Skeletal muscle cell (primary cell): ENCODE measurements around the gene NFATC2.

Source experiments
- DNase-seq: peaks from one replicate; pipeline ENCODE4 v3.0.0-alpha.2; 2010; ENCODE audit warnings: low read depth
- H3K4me3 ChIP-seq: 2 replicates; pipeline ENCODE4 v1.5.1; 2011; ENCODE audit warnings: low read depth, mild to moderate bottlenecking, control low read depth, low read length, moderate library complexity

Gene NFATC2

DNA sequence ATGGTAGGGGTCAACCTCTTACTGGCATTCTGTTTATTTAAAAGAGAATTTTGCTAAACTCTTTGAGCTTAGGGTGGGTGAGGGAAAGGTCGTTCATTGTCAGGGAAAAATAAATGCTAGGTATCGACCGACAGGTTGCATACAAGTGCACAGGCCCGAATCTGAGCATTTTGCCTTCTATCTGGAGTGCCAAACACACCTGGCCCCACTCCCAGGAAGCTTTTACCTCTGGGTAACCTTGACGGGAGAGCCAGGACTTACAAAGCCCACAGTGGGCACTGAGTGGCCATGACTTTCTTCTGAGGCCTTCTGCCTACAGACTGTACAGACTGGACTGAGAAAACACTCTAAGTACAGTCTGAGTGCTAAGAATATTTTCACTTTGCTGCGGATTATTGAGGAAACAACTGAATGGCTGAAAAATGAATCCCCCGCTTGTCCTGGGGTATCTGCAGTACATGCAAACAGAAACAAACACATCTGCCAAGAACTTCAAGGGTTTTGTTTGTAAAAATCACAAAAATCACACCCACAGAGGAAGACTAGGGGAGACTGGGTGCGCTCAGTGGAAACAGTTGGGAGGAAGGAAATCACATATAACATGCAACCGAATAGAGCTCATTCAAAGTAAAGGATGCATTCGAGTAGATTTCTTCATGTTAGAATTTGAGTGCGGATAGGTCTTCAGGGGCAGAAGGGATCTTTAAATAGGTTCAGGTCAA is 152.8 kb downstream of the NFATC2 start:
- H3K4me3 ChIP-seq: no peak overlapping the region
- no peak for DNase-seq

DNA sequence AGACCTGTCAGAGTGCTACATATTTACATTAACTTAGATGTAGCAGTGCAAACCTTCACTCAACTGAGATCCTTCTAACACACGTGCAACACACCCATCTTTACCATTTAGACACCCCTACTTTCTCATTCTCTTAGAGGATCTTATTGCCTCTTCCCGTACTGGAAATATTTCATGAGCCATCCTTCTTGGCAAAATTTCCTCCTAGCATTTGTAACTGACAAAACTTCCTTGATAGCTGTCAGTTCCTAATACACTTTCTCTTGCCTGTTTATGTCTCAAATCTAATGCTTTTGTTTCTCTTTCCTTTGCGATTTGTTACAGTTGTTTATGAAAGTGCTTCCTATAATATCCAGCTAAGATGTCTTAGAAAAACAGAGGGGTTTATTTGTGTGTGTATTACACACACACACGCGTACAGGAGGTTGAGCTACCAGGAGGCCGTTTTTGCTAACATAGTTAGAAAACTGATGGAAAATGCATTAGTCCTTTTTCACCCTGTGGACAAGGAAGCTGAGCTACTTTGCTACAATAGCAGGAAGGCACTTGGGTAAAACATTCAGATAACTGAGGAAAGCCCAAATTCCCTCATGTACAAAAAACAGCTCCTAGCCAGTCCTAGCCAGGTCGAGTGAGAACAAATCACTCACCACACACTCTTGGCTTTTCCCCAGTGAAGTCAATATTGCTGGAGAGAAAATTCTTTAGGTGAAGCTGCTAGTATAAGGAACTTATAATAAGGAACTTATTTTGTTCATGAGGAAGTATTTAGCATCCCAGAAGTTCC is 153.6 kb downstream of the NFATC2 start:
- H3K4me3 ChIP-seq: no peak overlapping the region
- no peak for DNase-seq

DNA sequence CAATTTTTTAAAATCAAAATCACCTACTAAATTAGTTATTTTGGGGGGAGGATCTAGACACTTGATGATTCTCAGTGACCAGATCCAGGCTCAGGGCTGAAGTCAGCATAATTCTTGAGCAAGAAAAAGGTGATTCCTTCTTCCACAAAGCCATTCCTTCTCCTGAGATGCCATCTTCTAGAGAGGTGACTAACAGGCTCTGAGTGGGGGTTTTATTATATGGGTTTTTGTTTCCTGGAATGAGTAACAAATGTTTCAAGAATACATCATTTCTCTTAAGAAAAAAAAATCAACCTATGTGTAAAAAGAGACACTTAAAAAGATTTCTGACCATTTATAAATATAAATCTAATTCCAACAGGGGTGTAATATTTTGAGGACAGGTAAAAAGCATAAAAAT is 154.3 kb downstream of the NFATC2 start:
- no peak overlapping the region for H3K4me3 ChIP-seq
- no peak for DNase-seq

DNA sequence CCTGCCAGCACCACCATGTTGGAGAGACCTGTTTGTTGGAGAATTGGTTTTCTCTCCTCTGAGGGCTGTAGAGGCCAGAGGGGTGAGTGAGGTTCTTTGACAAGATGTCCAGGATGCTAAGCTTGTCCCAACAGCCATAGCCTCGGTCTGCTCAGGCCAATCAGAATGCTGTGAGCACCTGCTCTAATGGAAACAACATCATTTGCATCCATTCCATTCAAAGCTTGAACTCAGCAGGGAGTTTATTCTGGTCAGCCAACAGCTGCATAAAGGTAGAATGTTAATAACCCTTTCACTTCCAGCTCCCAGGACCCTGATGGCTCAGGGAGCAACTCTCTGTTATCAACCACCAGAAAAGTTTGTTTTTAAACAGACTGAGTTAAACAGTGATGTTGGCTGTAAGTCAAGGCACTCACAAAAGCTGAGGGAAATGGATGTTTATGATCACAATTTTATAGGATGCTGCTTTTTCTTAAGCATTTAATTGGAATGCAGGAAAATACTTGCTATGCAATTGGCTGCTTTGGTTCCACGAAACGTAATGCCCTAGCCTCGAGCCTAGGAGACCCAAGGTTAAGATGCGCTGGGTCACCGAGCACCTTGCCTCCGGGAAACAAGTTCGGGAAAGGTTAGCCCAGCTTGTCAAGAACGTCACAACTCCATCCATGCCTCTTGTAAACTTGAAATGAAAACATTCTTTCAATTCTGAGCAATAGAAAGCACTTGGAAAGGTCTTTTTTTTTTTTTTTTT is 155.2 kb downstream of the NFATC2 start:
- H3K4me3 ChIP-seq: no peak overlapping the region
- no peak for DNase-seq

DNA sequence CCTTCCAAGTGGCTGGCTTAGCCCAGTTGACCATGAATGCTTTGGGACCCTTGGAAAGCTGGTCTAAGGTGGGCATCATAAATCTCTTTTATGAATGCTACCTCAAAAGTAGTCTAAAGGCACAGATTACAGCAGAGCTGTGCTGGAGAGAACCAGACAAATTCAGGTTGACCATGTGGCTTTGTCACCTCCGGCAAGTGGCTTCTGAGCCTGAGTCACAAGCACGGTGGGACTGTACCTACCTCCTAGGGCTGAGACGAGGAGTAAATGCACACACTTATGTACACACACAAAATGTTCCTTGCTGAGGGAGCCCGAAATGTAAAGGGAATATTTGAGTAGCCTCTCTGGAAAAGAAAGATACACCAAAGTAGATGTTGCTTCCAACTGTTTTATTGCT is 155.9 kb downstream of the NFATC2 start:
- DNase-seq: no peak
- H3K4me3 ChIP-seq: no peak overlapping the region

DNA sequence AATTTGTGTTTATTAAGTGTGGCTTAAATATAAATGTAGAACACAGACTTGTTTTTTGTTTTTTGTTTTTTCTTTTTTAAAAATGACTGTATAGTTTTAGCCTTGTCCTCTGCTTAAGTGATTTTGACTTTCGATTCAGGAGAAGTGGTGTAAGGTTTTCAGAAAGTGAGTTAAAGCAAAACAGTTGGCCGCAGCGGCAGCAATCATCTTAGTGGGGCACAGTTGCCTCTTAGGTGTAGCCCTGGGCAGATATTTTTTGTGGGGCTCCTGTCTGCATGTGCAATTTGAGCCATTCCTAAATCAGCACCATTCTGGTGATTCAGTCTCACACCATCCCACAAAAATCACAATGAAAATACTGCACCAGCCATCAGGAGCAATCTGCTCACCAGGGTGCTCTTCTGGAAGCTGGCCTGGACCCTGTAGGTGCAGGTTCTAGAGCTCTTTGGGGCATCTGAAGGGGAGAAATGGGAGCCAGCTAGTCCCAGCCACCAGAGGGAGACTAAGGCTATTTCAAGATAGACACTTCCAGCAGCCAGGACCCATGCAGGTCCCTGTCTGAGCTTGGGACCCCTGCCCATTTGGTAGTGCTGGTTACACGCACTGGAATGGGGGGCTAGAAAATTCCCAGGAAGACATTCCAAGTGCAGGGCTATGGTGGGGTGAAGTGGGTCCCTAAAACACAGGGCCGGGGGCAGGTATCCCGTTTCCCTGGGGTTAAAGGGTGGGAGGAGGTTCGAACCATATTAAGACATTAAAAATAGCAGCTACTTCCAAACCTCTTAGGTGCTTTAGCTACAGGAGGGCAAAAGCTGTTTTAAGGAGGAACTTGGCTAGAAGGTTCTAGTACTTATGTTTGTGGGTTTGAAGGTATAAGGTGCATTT is 156.6 kb downstream of the NFATC2 start:
- no peak for DNase-seq
- no peak overlapping the region for H3K4me3 ChIP-seq

DNA sequence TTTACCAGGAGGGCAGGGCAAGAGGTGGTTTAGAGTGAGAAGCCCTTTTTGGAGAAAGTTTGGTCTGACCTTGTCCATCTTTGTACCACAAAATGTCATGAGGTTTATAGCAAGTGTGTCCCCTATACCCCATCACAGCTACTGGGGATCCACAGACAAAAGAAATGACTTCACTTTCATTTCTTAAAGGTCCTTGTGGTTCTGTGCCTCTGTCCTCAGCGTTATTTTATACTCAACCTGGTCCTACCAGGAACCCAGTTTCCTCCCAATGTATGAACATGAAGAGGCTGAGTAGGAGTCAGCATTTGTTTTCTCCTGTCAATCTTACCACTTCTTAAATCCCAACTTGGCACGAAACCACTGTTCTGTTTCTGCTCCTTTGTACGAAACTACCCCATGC is 157.6 kb downstream of the NFATC2 start:
- H3K4me3 ChIP-seq: no peak overlapping the region
- no peak for DNase-seq

DNA sequence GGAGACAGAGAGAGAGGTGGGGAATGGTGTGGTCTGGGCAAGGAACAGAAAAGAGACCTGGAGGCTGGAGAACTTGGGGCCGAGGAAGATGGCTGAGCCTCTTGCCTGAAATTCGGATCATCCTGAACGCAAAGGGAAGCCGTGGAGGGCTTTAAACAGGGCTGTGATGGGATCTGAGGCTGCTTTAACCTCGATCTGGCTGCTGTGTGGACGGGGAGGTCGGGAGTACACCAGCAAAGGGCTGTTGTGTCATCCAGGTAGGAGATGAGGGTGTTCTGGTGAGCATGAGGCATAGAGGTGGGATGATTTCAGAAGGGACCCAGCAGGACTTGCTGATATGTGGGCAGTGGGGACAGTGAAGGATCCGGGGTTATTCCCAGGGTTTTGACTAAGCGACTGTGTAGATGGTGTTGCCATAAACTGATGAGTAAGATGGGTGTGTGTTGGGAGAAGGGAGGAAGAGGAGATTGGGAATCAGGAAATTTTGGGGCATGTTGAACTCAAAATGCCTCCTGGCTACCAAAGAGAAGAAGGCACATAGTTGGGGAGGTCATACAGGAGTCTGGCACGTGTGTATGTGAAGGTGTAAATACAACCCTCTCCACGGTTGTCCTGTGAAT is 158.5 kb downstream of the NFATC2 start:
- no peak for DNase-seq
- H3K4me3 ChIP-seq: no peak overlapping the region

DNA sequence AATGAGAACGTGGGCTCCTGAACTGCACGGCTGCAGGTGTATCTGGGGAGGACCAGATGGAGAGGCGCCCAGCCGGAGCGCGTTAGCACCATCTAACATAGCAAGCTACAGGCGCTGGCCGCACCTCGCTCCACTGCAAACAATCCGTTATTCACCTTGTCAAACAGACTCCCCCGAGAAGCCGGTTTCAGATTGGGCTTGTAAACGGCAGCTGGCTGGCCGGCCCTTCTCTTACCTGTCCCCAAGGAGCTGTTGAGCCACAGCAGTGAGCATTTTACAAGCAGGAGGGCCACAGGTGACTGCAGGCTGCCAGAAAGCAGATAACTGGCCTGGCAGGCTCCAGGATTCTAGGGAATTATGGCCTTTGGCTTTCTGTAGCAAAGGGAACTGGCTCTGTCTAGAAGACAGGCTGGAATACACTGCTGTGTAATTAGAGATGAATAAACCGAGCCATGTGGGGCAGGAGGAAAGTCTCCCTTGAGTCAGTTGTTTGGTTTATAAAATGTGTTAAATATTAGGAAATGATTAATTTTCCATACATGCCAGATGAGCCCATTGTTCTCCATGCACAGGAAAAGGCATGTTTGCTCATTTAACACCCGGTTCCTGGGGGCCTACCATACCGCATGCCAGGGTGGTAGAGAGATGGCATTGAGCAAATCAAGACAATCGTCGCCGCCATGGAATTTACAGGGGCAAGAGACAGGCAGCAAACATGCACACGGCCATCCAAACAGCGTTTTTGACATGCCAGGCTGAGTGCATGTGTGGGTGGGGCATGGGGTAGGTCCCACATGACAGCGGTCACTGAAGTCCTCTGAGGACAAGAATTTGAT is 159.3 kb downstream of the NFATC2 start:
- H3K4me3 ChIP-seq: no peak overlapping the region
- no peak for DNase-seq

DNA sequence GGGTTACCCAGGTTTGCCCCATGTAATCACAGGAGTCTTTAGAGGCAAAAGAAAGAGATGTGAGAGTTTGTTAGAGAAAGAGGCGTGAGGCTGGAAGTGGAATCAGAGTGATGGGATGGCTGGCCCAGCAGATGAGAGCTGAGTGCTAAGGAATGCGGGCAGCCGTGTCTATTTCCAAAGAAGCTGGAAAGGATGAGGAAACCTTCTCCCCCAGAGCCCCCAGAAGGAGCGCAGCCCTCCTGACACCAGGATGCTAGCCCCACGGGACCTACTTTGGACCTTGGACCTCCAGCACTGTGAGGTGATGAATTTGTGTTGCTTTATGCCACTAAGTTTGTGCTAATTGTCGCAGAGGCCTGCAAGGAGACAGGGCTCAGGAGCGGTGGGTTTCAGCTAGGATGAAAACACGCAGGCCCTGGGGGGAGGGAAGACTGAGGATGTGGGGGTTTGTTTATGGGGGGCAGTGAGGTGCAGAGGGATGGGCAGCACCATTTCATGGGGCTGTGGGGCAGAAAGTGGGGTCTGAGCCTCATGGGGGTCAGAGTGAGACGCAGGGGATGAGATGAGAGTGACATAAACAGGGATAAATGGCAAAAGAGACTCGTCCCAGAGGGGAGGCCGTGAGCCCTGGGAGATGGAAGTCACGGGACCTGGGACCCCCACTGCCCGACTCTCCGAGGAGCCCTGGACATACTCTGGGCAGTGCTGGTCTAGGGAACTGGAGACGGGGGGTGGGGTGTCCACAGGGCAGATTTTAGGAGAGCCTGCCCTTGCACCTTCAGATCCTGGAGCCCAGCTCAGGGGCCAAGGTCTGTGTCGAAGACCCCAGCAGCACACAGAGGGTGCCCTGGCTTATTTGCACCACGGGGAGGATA is 160.2 kb downstream of the NFATC2 start:
- no peak for DNase-seq
- H3K4me3 ChIP-seq: no peak overlapping the region

DNA sequence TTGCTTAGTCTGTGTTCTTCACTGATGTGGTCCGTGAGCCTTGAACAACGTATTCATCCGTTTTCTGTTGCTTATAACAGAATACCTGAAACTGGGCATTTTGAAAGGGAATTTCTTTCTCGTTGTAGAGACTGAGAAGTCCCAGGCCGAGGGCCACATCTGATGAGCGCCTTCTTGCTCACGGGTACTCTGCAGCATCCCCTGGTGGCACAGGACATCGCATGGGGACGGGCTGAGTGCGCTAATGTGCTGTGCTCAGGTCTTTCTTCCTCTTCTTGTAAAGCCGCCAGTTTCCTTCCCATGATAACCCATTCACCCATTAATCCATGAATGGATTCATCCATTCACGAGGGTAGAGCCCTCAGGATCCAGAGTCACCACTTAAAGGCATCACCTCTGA is 161.0 kb downstream of the NFATC2 start:
- no peak for DNase-seq
- no peak overlapping the region for H3K4me3 ChIP-seq

DNA sequence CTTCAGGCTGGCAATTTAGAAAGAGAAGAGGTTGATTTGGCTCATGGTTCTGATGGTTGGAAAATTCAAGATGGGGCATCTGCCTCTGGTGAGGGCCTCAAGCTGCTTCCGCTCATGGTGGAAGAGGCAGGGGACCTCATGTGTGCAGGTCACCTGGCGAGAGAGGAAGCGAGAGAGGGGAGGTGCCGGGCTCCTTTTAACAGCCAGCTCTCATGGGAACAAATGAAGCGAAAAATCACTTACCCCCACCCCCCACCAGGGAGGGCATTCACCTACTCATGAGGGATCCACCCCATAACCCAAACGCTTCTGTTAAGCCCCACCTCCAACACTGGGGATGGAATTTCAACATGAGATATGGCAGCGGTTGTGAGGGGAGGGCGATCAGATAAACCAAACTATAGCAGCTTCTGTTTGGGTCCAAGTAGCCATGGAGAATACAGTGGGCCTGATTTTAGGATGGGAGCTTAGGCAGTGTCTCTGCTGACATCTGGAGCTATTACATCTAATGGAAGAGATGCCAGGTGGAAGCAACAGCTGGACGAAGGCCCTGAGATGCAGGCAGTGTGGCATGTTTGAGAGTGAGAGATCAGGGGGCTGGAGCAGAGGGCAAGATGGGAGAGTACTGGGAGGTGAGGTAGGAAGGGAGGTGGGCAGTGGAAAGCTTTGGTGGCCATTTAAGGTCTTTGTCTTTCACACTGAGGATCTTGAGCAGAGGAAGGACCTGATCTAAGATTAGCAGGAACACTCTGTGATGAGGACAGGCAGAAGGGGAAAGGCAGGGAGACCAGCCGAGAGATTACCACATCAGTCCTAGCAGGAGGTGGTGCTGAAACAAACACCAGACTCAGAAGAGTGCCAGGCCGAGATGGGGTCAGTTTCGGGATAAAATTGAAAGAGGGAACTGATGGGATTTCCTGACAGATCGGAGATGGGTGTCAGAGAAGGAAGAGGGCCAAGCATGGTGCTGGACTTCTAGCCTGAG is 161.8 kb downstream of the NFATC2 start:
- H3K4me3 ChIP-seq: no peak overlapping the region
- no peak for DNase-seq

DNA sequence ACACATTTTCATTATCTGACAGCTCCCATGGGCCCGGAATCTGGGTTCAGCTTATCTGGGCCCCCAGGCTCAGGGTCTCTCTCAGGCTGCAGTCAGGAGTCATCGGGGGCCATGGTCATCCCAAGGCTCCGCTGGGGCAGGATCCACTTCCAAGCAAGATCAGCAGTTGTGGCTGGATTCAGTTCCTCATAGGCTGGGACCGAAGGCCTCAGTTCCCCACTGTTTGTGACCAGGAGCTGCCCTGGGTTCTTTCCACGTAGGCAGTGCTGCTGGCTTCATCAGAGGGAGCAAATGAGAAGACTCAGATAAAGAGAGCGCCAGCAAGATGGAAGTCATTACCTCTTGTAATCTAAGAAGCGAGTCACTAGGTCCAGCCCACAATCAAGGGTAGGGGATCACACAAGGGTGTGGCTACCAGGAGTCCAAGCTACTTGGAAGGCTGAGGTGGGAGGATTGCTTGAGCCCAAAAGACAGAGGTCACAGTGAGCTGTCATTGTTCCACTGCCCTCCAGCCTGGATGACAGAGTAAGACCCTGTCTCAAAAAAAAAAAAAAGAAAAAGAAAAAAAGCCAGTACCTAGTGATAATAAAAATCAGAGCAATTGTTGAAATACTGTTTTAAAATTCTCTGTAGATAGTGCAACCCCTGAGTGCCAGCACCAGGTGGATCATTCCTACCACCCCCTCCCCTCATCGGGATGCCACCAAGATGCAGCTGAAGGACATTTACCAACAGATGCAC is 162.7 kb downstream of the NFATC2 start:
- DNase-seq: no peak
- no peak overlapping the region for H3K4me3 ChIP-seq

DNA sequence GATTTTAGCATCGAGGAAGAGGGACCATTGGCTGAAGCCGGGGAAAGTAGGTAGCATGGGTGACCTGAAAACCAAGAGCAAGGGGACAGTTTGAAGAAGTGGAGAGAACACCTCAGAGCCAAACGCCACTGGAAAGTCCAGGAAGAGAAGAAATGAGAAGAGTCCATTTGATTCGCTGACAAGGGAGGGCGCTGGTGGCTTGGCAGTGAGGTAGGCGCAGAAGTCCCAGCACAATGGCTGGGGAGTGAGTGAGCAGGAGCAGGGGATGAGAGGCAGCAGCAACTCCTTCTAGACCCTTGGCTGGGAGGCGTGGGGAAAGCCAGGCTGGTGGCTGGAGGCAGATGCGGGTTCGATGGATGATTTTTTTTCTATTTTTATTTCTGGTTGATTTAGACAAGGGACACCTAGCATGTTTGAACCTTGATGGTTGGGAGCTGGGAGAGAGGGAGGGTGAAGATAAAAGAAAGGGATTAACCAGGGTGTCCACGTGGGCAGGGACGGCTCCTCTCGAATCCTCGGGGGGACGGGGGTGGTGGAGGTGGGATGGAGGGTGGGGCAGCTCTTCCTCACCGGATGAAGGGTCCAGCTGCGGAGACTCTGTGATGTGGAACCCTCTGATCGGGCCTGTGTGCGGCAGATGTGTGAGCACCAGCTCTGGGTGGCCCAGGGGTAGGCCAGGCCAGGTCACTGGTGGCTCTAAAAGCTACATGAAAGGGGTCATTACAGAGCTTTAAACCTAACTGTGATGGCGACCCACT is 164.2 kb downstream of the NFATC2 start:
- no peak for DNase-seq
- H3K4me3 ChIP-seq: no peak overlapping the region

DNA sequence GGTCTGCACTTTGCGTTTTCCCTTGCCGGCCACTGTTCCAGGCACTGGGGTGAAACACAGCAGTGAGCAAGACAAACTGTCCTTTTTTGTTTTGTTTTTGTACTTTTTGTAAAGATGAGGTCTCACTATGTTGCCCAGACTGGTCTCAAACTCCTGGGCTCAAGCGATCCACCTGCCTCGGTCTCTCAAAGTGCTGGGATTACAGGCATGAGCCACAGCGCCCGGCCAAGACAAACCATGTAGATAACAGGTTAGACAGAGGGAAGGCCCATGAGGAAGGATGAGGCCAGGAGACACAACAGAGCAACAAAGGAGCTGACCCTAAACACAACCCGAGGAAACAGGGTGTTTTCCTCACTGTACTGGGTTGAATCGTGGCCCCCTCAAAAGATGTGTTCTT is 165.4 kb downstream of the NFATC2 start:
- no peak overlapping the region for H3K4me3 ChIP-seq
- no peak for DNase-seq
